HG02870 (cell line): ENCODE data around the gene LRRC9.
A peak's percentile ranks its signal among the peaks of the same experiment; 100 is the strongest.
"Not testable (repeated sequence)": the region's sequence is repeated elsewhere in the genome, so short reads cannot be mapped to it uniquely, and the experiment has no call there.

Experiments
- ATAC-seq: cut with Tn5 transposase; IDR thresholded peaks from one replicate; pipeline ENCODE4 v1.9.1; 2021; ENCODE audit warnings: mild to moderate bottlenecking, moderate library complexity; ENCODE audit not compliant: unreplicated experiment

Gene LRRC9

DNA sequence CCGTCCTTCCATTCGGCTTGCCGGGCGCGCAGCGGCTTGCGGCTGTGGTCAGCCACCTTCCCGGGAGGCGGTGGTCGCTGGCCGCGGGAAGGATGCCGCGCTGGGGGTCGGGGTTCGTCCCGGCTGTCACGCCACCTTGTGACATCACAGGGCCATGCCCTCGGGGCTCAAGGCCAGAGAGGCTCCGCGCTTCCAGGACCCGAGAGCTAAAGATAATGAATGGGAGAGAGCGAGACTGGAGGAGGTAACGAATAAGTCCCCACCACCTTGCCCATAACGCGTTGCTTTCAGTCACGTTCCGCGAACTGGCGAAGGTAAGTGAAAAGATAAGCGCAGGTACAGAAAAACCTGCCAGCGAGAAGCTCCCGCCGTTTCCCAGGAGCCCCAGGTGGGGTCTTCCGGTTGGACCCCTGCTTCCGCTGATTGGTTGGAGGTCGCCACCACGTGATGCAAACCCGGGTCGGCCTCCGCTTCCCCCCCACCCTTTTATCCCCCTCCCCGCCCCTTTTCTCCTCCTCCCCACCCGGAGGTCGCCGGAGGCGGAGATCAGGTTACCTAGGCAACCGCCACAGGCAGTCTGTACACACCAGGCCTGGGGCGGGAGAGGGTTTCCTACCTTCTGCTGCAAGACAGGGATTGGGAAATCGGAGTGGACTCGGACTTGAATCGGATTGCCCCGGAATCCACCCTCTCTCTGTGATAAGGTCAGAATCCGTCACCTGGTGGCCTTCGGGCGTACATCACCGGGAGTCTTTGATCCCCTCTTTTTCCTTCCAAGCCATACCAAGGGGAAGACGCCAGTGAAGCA lies at the start of gene LRRC9:
LRRC9 (plus strand) TSS at position 575 of the 808 bp plus-strand sequence.
- ATAC-seq: peak; percentile 40

- peak; percentile 79 for ATAC-seq
Observed at GRCh38 chr14:59870277-59871165, 49.4 kb upstream of the LRRC9 start, which contains the start of gene RTN1. TSS of gene RTN1 (minus strand) at chr14:59870776. CDS start at chr14:59870630, 146 bp downstream.

GRCh38 chr14:59871166-59871495 lies 48.8 kb upstream of the LRRC9 start:
- ATAC-seq: no peak

DNA sequence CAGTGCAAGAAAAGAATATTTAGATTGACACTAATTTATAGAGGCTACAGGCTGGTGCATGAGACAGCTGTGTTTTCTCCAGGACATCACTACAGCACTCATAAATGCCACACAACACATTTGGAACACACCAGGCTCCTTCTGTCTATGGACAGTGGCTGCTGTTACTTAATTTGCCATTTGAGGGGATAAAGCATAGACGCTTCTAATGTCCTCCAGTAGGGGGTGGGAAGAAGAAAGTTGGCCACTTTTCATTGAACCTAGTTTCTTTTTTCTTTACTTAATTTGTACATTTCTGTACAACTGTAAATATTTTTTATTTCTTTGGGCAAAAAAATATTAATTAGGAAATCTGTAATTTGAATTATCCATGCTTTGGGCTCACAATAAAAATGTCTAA lies 37.0 kb upstream of the LRRC9 start:
- no peak for ATAC-seq

- no peak for ATAC-seq
Observed at GRCh38 chr14:59890676-59891075, 29.3 kb upstream of the LRRC9 start.

DNA sequence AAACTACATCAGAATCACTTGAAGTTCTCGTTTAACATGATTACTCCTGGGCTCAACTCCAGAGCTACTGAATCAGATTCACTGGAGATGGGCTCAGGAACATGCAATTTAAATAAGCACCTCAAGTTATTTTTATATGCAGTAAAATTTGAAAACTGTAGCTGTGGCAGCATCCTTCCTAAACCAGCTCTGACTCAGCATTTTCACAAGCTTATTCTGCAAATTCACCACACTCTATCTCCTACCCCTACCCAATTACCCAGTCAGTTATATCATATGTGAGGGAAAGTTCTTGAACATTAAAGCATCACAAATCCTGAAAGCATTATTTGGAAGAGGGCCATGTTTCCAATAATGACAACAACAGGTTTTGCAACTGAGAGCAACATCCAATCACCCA lies 24.2 kb upstream of the LRRC9 start:
- no peak for ATAC-seq

DNA sequence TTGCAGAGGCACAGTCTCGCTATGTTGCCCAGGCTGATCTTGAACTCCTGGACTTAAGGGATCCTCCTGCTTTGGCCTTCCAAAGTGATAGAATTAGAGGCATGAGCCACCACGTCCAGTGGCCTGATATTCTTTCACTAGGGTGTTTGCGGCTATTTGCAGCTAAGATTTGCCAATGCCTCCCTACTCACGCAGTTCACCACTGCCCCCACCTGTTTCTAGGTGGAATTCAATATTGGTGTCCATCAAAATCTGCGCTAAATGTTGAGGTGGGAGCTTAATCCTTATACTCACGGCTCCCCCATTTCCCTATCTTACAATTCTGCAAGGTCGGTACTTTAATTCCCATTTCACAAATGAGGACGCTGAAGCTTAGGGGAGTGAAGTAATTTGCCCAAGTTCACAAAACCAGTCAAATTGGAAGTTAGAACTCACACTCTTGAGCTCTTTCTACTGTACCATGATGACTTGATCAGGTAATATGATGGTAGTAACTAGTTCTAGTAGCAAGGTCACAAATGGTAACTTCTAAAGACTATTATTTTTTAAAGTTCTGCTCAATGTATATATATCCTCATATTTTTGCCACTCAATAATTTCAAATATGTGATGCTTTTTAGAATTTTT lies 22.1 kb upstream of the LRRC9 start:
- peak; percentile 69 for ATAC-seq

DNA sequence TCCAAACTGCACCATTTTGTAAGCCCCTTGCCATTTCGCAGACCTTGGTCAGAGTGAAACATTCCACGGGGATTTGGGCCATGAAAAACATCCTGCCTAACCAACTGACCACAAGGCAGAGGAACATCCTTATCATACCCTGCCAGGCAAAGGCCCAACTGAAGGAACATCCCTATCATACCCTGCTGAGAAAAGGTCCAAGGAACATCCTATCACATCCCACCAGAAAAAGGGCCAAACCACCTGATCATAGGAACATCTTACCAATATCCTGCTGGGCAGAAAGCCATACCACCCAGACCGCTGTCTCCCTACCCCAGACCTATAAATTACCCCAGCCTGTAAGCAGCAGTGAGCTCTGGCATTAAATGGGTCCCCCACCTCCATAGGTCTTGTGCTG lies 19.4 kb upstream of the LRRC9 start:
- no peak for ATAC-seq

DNA sequence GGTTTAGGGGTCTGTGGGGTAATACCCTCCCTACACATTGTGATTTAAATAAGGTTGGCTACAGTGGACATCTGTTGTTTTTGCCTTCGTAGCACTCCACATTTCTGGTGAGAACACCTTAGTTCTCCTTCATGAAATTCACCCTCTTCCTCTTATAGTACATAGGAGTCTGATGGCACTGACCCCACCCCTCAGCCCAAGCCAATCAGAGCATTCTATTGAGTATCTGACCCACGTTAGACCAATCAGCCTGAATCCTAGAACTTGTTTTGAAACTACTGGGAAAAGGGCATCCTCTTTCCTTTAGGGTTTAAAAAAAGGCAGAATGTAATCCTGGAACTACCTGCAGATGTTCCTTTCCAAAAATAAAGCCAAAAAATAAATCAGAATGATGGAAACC lies 15.8 kb upstream of the LRRC9 start:
- ATAC-seq: no peak

DNA sequence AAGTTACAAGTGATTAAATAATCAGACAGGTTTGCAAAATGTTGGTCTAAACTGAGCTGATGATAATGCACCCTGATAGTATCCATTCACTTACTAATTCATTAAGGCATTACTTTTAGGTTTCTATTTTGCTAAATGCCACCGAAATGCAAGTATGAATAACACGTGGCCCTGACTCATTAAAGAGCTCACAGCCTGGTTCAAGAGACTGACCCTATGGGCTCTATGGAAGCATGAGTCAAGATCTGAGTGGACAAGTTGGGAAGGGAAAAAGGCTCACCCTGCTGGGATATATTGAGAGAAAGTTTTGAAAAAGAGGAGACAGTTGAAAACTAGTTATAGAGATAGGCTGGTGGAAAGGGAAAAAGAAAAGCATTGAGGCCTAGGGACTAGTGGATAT lies 14.8 kb upstream of the LRRC9 start:
- ATAC-seq: no peak

DNA sequence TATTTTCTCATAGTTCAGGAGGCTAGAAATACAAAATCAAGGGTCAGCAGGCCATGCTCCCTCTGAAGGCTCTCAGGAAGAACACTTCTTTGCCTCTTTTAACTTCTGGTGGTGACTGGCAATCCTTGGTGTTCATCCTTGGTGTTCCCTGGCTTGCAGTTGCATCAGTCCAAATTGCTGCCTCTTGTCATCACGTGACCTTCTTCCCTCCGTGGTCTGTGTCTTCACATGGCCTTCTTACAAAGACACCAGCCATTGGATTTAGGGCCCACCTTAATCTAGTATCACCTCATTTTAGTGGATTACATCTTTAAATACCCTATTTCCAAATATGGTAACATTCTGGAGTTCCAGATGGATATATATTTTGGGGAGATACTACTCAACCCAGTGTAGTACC lies 7.5 kb upstream of the LRRC9 start:
- ATAC-seq: no peak

DNA sequence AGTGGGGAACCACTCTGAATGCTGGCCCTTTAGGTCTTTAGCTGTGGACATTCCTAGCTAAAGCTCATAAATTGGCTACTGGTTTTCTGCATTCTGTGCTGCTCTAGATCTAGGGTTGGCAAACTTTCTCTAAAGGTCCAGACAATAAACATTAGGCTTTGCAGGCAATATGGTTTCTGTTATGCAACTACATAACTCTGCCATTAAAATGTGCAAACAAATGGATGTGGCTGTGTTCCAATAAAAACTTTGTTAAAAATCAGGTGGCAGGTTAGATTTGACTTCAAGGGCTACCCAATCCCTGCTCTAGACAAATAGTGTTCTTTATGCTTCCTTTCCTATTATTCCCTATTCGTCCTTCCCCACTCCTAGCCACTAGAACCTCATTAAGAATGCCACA lies 6.8 kb upstream of the LRRC9 start:
- no peak for ATAC-seq

- peak; percentile 52 for ATAC-seq
Observed at GRCh38 chr14:59918824-59919569, 947 bp upstream of the LRRC9 start.

DNA sequence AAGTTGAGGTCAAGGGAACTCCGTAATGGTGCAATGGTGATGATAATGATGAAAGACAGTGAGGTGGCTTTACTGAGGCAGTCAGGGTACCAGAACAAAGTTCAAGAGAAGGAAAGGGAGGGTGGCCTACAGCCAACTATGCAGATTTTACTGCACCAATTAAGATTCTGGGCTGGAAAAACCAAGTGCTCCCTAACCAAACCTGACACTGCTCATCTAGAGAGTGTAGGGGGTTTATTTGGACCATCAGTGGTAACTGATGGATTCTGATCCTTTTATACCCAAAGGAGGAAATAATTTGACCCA lies 387 bp downstream of the LRRC9 start:
- ATAC-seq: no peak

- no peak for ATAC-seq
Observed at GRCh38 chr14:59925797-59926196, 5.9 kb downstream of the LRRC9 start.

DNA sequence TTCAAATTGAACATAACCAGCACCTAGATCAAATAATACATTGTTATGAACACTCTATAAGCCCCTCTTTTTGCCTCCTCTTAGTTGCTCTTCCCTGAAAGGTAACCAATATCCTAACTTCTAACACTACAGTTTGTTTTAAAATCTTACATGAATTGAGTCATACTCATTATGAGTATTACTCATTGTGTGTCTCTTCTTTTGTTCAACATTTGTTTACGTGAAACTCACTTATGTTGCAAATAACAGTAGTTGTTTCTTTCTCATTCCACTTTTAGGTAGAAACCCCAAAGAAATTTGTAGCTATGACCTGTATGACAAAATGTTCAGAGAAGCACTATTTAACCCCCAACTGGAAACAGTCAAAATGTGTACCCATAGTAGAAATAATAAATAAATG lies 6.6 kb downstream of the LRRC9 start:
- peak; percentile 85 for ATAC-seq

GRCh38 chr14:59931237-59931636 lies 11.3 kb downstream of the LRRC9 start:
- no peak for ATAC-seq

- no peak for ATAC-seq
Observed at GRCh38 chr14:59936145-59936544, 16.2 kb downstream of the LRRC9 start.

GRCh38 chr14:59939828-59940227 lies 19.9 kb downstream of the LRRC9 start:
- ATAC-seq: peak; percentile 93

- not testable (repeated sequence) for ATAC-seq
Observed at GRCh38 chr14:59942296-59942862, 22.4 kb downstream of the LRRC9 start.

GRCh38 chr14:59944909-59945308 lies 25.0 kb downstream of the LRRC9 start:
- ATAC-seq: no peak
